HepG2 (cell line): ENCODE data around the gene PTPRM. TPM values are rescaled to one million over a fixed set of nuclear protein-coding genes. Genes with fewer than 3 reads are reported as not detected.

Experiments used
- ATAC-seq: fragments of 200-7000 bp; cut with Tn5 transposase; 3 replicates; pipeline ENCODE4 v1.9.1; 2020; ENCODE audit warnings: mild to moderate bottlenecking, moderate library complexity
- BruUV-seq: library from RNA; stranded (reverse); fragments of 400-500 nt; replicated peaks from 2 replicates; lab custom pipeline; 2021; lab: Mats Ljungman, UMichigan
- CTCF ChIA-PET: fragments of 300-600 bp; formaldehyde crosslinking; extraction: SDS; loops from one replicate; lab custom pipeline; 2021; ENCODE audit warnings: low total read pairs, inconsistent platforms, low intra/inter-chr PET ratio; lab: Yijun Ruan, JAX
- POLR2A ChIA-PET: fragments of 350-600 bp; sonication (Branson Sonifier 250); formaldehyde crosslinking; loops from one replicate; lab custom pipeline; 2020; ENCODE audit warnings: antibody characterized with exemption, inconsistent platforms; lab: Yijun Ruan, JAX
- DNase-seq: peaks from one replicate; pipeline ENCODE4 v3.0.0-alpha.2; 2015; ENCODE audit warnings: low spot score
- FAIRE-seq: peaks from 3 replicates; lab custom pipeline; 2011; peaks lifted over from hg19 to GRCh38; lab: Jason Lieb, UNC
- H2AFZ ChIP-seq: one replicate; pipeline ENCODE4 v1.6.1; 2011; ENCODE audit warnings: low read length, inconsistent platforms
- H3K27ac ChIP-seq: fragments of 300-600 bp; 3 replicates; pipeline ENCODE4 v1.8.0; 2011; ENCODE audit warnings: mixed run types, mild to moderate bottlenecking, mixed read lengths, low read length, inconsistent platforms; ENCODE audit not compliant: insufficient read depth; ENCODE audit errors: extremely low read length
- H3K27me3 ChIP-seq, 2 experiments: fragments of 200-600 bp in 1 of 2; 2 replicates in 1 of 2; 3 replicates in 1 of 2; pipeline versions ENCODE4 v1.6.0 to v1.8.0; 2011; ENCODE audit warnings: low read length in 2 of 2, mild to moderate bottlenecking in 2 of 2, moderate library complexity in 2 of 2, inconsistent platforms in 1 of 2; ENCODE audit not compliant: insufficient read depth in 2 of 2, control insufficient read depth in 1 of 2
- H3K36me3 ChIP-seq, 2 experiments: fragments of 200-600 bp in 1 of 2; replicated peaks in 1 of 2; 2 replicates in 1 of 2; 3 replicates in 1 of 2; pipeline versions ENCODE4 v1.5.1 to v1.8.0; 2011; ENCODE audit warnings: low read length in 2 of 2, inconsistent platforms in 1 of 2; ENCODE audit not compliant: insufficient read depth in 2 of 2, control insufficient read depth in 1 of 2
- H3K4me1 ChIP-seq: 2 replicates; pipeline ENCODE4 v1.5.1; 2012; ENCODE audit warnings: low read length, inconsistent platforms; ENCODE audit not compliant: insufficient read depth
- H3K4me2 ChIP-seq: 2 replicates; pipeline ENCODE4 v1.6.0; 2011; ENCODE audit warnings: low read depth, low read length, inconsistent platforms
- H3K4me3 ChIP-seq, 3 experiments: fragments of 200-600 bp in 1 of 3; sonication (generic), shearing (Covaris generic) in 1 of 3; replicated peaks in 1 of 3; 2 replicates each; pipeline ENCODE4 v1.5.1; 2011 to 2016; ENCODE audit warnings: low read length in 3 of 3, inconsistent platforms in 2 of 3, low read depth in 2 of 3, mild to moderate bottlenecking in 2 of 3, control low read depth in 1 of 3, mixed read lengths in 1 of 3; ENCODE audit not compliant: insufficient read depth in 1 of 3
- H3K79me2 ChIP-seq: one replicate; pipeline ENCODE4 v1.6.1; 2011; ENCODE audit warnings: low read length, inconsistent platforms; ENCODE audit not compliant: insufficient read depth
- H3K9ac ChIP-seq: 2 replicates; pipeline ENCODE4 v1.6.0; 2011; ENCODE audit warnings: mild to moderate bottlenecking, low read depth, low read length, inconsistent platforms; ENCODE audit not compliant: insufficient read depth
- H3K9me3 ChIP-seq: 2 replicates; pipeline ENCODE4 v1.5.1; 2012; ENCODE audit warnings: mild to moderate bottlenecking, low read length
- H4K20me1 ChIP-seq: 2 replicates; pipeline ENCODE4 v1.6.0; 2011; ENCODE audit warnings: inconsistent platforms, mild to moderate bottlenecking, low read length, moderate library complexity; ENCODE audit not compliant: insufficient read depth
- CHCHD3 ChIP-seq: sonication (generic); formaldehyde crosslinking; IDR thresholded peaks from 2 replicates; pipeline ENCODE4 v1.8.0; 2022; ENCODE audit warnings: mild to moderate bottlenecking, missing genetic modification reagents, moderate library complexity
- DMAP1 ChIP-seq: IDR thresholded peaks from 2 replicates; pipeline ENCODE4 v1.6.1; 2016
- FIP1L1 ChIP-seq: fragments of 200-400 bp; formaldehyde crosslinking; IDR thresholded peaks from 2 replicates; pipeline ENCODE4 v1.6.1; 2018; ENCODE audit warnings: low read depth, mild to moderate bottlenecking, low read length, moderate library complexity, borderline replicate concordance; ENCODE audit not compliant: insufficient read depth
- HOXA5 ChIP-seq: sonication (generic); formaldehyde crosslinking; IDR thresholded peaks from 2 replicates; pipeline ENCODE4 v1.4.0; 2020; ENCODE audit warnings: missing genetic modification reagents
- MYNN ChIP-seq: sonication (generic); formaldehyde crosslinking; IDR thresholded peaks from 2 replicates; pipeline ENCODE4 v1.4.0; 2020; ENCODE audit warnings: mild to moderate bottlenecking, low read depth, missing genetic modification reagents
- NFKBIZ ChIP-seq: IDR thresholded peaks from 2 replicates; pipeline ENCODE4 v1.6.1; 2018; ENCODE audit warnings: missing genetic modification reagents, missing compliant biosample characterization
- POLR2AphosphoS5 ChIP-seq: IDR thresholded peaks from 2 replicates; pipeline ENCODE4 v1.6.1; 2012; ENCODE audit warnings: low read depth, low read length
- REL ChIP-seq: sonication (generic); formaldehyde crosslinking; conservative IDR thresholded peaks from 2 replicates; pipeline ENCODE4 v1.8.0; 2022; ENCODE audit warnings: mild to moderate bottlenecking, missing genetic modification reagents, moderate library complexity
- SMARCE1 ChIP-seq: fragments of 450-650 bp; IDR thresholded peaks from 2 replicates; pipeline ENCODE4 v1.6.1; 2017; ENCODE audit warnings: borderline replicate concordance
- SP4 ChIP-seq: sonication (generic); formaldehyde crosslinking; IDR thresholded peaks from 2 replicates; pipeline ENCODE4 v1.8.1; 2023; ENCODE audit warnings: mild to moderate bottlenecking, missing genetic modification reagents
- TCF7L2 ChIP-seq: IDR thresholded peaks from 2 replicates; pipeline ENCODE4 v1.6.1; 2011; ENCODE audit warnings: mild to moderate bottlenecking, low read depth, low read length, moderate library complexity
- U2AF1 ChIP-seq: fragments of 200-400 bp; formaldehyde crosslinking; optimal IDR thresholded peaks from 2 replicates; pipeline ENCODE3; 2017; ENCODE audit warnings: mild to moderate bottlenecking, low read depth, low read length
- ZBTB39 ChIP-seq: sonication (generic); formaldehyde crosslinking; IDR thresholded peaks from 2 replicates; pipeline ENCODE4 v1.5.0; 2020; ENCODE audit warnings: missing genetic modification reagents
- ZFAT ChIP-seq: sonication (generic); formaldehyde crosslinking; conservative IDR thresholded peaks from 2 replicates; pipeline ENCODE4 v1.8.1; 2023; ENCODE audit warnings: missing genetic modification reagents, inconsistent platforms
- ZNF180 ChIP-seq: sonication (generic); formaldehyde crosslinking; IDR thresholded peaks from 2 replicates; pipeline ENCODE4 v1.4.0; 2020; ENCODE audit warnings: low read depth, missing genetic modification reagents, borderline replicate concordance
- ZNF704 ChIP-seq: sonication (generic); formaldehyde crosslinking; IDR thresholded peaks from 2 replicates; pipeline ENCODE4 v1.8.1; 2023; ENCODE audit warnings: mild to moderate bottlenecking, inconsistent platforms, moderate library complexity, missing genetic modification reagents, borderline replicate concordance
- ZNF720 ChIP-seq: sonication (generic); formaldehyde crosslinking; IDR thresholded peaks from 2 replicates; pipeline ENCODE4 v1.4.0; 2020; ENCODE audit warnings: missing genetic modification reagents
- WGBS: methylation state at CpG from one replicate; pipeline ENCODE4 v1.1.6; 2017; ENCODE audit warnings: low lambda C conversion rate; 5-methylcytosine and 5-hydroxymethylcytosine counted together
- in situ Hi-C: cut with HindIII; loops from 2 replicates; pipeline ENCODE4 v1.10.0; 2017; ENCODE audit warnings: low pct_unique_long_range_greater_than_20kb; ENCODE audit not compliant: extremely low pct_ligation_motif_present
- intact Hi-C: fragments of 100-400 bp; cut with micrococcal nuclease; formaldehyde crosslinking; loops from one replicate; pipeline ENCODE4 v1.10.0; 2022; ENCODE audit not compliant: unreplicated experiment
- polyA plus RNA-seq, 8 experiments: library from polyadenylated mRNA; depleted of rRNA in 3 of 8; stranded (reverse) in 7 of 8; unstranded in 1 of 8; fragments of >200 nt; fragmentation: Illumina TruSeq in 4 of 8; extraction: Trizol in 4 of 8; gene quantifications; 2 replicates each; pipeline versions ENCODE4 v1.2.1 to v1.2.3, GENCODE V29; 2011 to 2016; ENCODE audit warnings: low read depth in 4 of 8, missing spikeins in 1 of 8, mixed read lengths in 1 of 8; ENCODE audit not compliant: insufficient read depth in 1 of 8
- total RNA-seq, 5 experiments: library from RNA; depleted of rRNA; stranded (reverse); fragments of >200 nt; fragmentation: Illumina TruSeq; extraction: Trizol; gene quantifications; 2 replicates each; pipeline ENCODE4 v1.2.3, GENCODE V29; 2016; ENCODE audit warnings: low read depth in 1 of 5
- TF ChIP-seq, protein P1 (sequence below), 2 experiments: sonication (generic) in 1 of 2; formaldehyde crosslinking in 1 of 2; IDR thresholded peaks; 2 replicates each; pipeline versions ENCODE4 v1.4.0 to v1.6.1; 2018 to 2020; ENCODE audit warnings: missing genetic modification reagents in 2 of 2, borderline replicate concordance in 1 of 2, low read depth in 1 of 2, mild to moderate bottlenecking in 1 of 2, missing biosample characterization in 1 of 2

PTPRM gene
- total and polyA plus RNA-seq, 2 of the 13 experiments (the other 11 are each of a cell fraction or from before 2014, with no cell fraction given): 12.6 to 108 TPM

- TF ChIP-seq SMARCE1 (no peak), MYNN (no peak), POLR2AphosphoS5 (no peak), ZFAT (CRISPR knock-in tag) (no peak)
These were observed 56.6 kb downstream of the PTPRM start (continued) for GRCh38 chr18:7623681-7624080.

DNA sequence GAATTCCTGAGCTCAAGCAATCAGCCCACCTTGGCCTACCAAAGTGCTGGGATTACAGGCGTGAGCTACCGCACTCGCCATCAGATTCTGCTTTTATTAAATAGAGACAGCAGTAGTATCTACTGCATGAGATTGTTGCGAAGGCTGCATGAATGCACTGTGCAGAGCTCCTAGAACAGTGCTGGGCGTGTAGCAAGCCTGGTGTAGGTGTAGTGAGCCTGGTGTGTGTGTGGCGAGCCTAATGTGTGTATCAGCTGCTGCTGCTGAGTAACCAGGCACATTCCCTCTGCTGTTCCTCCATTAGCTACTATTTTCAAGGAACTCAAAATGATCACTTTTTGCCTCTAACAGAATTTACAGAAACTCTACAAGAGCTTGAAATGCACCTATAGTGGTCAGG lies 57.6 kb downstream of the PTPRM start:
- FAIRE-seq: no peak
- no peaks in the 10 kb centered on the region for H3K27me3 ChIP-seq
- POLR2A ChIA-PET: interaction anchor here (0.9 kb wide), 1 partner anchor 35 kb away, joined by 3 read pairs; no protein-coding TSS in a partner anchor
- no peak overlapping the region for H3K4me2 ChIP-seq
- H3K4me3 ChIP-seq: no peak overlapping the region
- no peak for DNase-seq
- no peak overlapping the region for H2AFZ ChIP-seq
- H3K27ac ChIP-seq: peak overlapping the region; percentile 85
- H3K79me2 ChIP-seq: peaks cover 20% of the 10 kb centered on the region
- no peaks in the 10 kb centered on the region for H4K20me1 ChIP-seq
- H3K9ac ChIP-seq: no peak overlapping the region
- BruUV-seq: no TSS peak
- no peaks in the 10 kb centered on the region for H3K9me3 ChIP-seq
- 100% methylated on average over 5 of the region's 6 CpGs for WGBS
- H3K4me1 ChIP-seq: peaks cover 59% of the 10 kb centered on the region
- no peaks in the 10 kb centered on the region for H3K36me3 ChIP-seq
- TF ChIP-seq ZNF720 (CRISPR knock-in tag): no peak
- TF ChIP-seq ZBTB39 (CRISPR knock-in tag): no peak
- TF ChIP-seq, protein P1, sequence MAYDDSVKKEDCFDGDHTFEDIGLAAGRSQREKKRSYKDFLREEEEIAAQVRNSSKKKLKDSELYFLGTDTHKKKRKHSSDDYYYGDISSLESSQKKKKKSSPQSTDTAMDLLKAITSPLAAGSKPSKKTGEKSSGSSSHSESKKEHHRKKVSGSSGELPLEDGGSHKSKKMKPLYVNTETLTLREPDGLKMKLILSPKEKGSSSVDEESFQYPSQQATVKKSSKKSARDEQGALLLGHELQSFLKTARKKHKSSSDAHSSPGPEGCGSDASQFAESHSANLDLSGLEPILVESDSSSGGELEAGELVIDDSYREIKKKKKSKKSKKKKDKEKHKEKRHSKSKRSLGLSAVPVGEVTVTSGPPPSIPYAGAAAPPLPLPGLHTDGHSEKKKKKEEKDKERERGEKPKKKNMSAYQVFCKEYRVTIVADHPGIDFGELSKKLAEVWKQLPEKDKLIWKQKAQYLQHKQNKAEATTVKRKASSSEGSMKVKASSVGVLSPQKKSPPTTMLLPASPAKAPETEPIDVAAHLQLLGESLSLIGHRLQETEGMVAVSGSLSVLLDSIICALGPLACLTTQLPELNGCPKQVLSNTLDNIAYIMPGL (CRISPR knock-in tag; IDR thresholded peaks at IDR 0.05; ENCODE audit: borderline replicate concordance in 1 of 2, low read depth in 1 of 2): no peak
- TF ChIP-seq REL: no peak
- no peak for TF ChIP-seq U2AF1
- TF ChIP-seq DMAP1 (CRISPR knock-in tag): no peak
- TF ChIP-seq CHCHD3 (CRISPR knock-in tag): no peak
- TF ChIP-seq TCF7L2: no peak
- TF ChIP-seq NFKBIZ (CRISPR knock-in tag): no peak
- TF ChIP-seq HOXA5: no peak
- no peak for TF ChIP-seq SP4 (CRISPR knock-in tag)
- TF ChIP-seq FIP1L1: no peak
- TF ChIP-seq ZNF180 (CRISPR knock-in tag): no peak
- no peak for TF ChIP-seq ZNF704 (CRISPR knock-in tag)
- intact Hi-C loops (loop anchor here (5.0 kb wide), 1 partner anchor 352 kb away; no protein-coding TSS in a partner anchor), in situ Hi-C loops (no loop called here)
- CTCF ChIA-PET: no interaction called here
- ATAC-seq: no peak
